Thymus (tissue), 11 donors: ENCODE data around the gene RALGAPA2. TPM values are rescaled to one million over a fixed set of nuclear protein-coding genes. Genes with fewer than 3 reads are reported as not detected.

Source experiments
- DNase-seq, 9 donors: peaks; one replicate each; pipeline ENCODE4 v3.0.0-alpha.2; 2013; ENCODE audit warnings: low spot score in 9 of 9, low read depth in 6 of 9, missing footprints in 1 of 9
- H3K27ac ChIP-seq, 2 donors: one replicate each; pipeline ENCODE4 v1.5.1; 2013; ENCODE audit warnings: control low read depth in 1 of 2, low read depth in 1 of 2, low read length in 1 of 2, mild to moderate bottlenecking in 1 of 2, moderate library complexity in 1 of 2
- H3K27me3 ChIP-seq, 2 donors: one replicate each; pipeline ENCODE4 v1.5.1; 2013; ENCODE audit warnings: low read length in 1 of 2; ENCODE audit not compliant: control insufficient read depth in 2 of 2, insufficient read depth in 1 of 2
- H3K36me3 ChIP-seq, 2 donors: one replicate each; pipeline ENCODE4 v1.5.1; 2013; ENCODE audit warnings: low read length in 1 of 2, mild to moderate bottlenecking in 1 of 2, moderate library complexity in 1 of 2; ENCODE audit not compliant: control insufficient read depth in 2 of 2, insufficient read depth in 2 of 2
- H3K4me1 ChIP-seq, 2 donors: one replicate each; pipeline ENCODE4 v1.5.1; 2013; ENCODE audit warnings: low read length in 2 of 2; ENCODE audit not compliant: control insufficient read depth in 2 of 2, insufficient read depth in 2 of 2
- H3K4me3 ChIP-seq, 2 donors: one replicate each; pipeline ENCODE4 v1.5.1; 2013; ENCODE audit warnings: low read length in 2 of 2, control low read depth in 1 of 2, mild to moderate bottlenecking in 1 of 2
- H3K9me3 ChIP-seq, 2 donors: one replicate each; pipeline ENCODE4 v1.5.1; 2013; ENCODE audit warnings: low read length in 1 of 2, mild to moderate bottlenecking in 1 of 2; ENCODE audit not compliant: control insufficient read depth in 2 of 2, insufficient read depth in 1 of 2
- WGBS: extraction: QIAGEN DNeasy Blood & Tissue Kit; methylation state at CpG from one replicate; pipeline ENCODE4 v1.1.7; 2013; 5-methylcytosine and 5-hydroxymethylcytosine counted together
- polyA plus RNA-seq: library from polyadenylated mRNA; stranded (reverse); fragments of 200-250 nt; gene quantifications from one replicate; pipeline ENCODE4 v1.2.3, GENCODE V29; 2013
- total RNA-seq: library from RNA; stranded (reverse); fragments of 120-200 nt; gene quantifications from one replicate; pipeline ENCODE4 v1.2.4, GENCODE V29; 2013
- donor health status: healthy.

Gene RALGAPA2
- total and polyA plus RNA-seq, 2 donors: 9.0 to 10.3 TPM

DNA sequence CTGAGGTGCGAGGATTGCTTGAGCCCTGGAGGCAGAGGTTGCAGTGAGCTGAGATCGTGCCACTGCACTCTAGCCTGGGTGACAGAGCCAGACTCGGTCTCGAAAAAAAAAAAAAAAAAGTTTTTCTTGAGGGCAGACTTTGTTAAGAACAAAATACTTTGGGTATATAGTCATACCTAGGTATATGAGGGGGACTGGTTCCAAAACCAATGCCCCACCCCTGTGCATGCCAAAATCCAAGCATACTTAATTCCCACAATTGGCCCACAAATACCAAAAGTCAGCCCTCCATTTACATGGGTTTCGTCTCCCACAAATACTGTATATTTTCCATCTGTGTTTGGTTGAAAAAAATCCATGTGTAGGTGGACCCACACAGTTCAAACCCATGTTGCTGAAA lies 224.6 kb downstream of the RALGAPA2 start:
- Histone ChIP-seq H3K9me3 (no peaks in the 10 kb centered on the region), H3K27ac (no peak overlapping the region), H3K4me3 (no peak overlapping the region), H3K4me1 (peaks cover 0 to 3% of the 10 kb centered on the region in 2 donors), H3K36me3 (peaks cover 0 to 3% of the 10 kb centered on the region in 2 donors), H3K27me3 (no peaks in the 10 kb centered on the region)
- 98% methylated on average over 5 of the region's 5 CpGs for WGBS
- DNase-seq: no peak

DNA sequence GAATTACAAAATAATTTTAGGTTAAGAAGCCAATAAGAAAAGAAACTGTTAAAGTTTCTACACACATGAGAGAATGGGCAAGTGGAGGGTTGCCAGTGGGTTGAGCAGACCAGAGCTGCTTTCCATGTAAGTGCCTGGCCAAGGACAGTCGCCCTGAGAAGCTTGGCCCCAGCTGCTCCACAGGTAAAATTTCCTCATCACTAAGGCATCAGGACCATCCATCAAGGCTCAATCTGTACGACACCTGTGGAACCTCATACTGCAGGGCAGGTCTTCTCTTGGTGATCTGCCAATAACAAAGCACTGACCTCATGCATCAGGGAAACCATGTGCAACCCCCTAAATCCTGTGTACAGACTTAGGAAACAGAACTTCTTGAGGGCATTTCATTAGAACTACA lies 229.1 kb downstream of the RALGAPA2 start:
- Histone ChIP-seq H3K36me3 (no peaks in the 10 kb centered on the region), H3K27me3 (no peaks in the 10 kb centered on the region), H3K27ac (no peak overlapping the region), H3K4me3 (no peak overlapping the region), H3K4me1 (no peaks in the 10 kb centered on the region), H3K9me3 (no peaks in the 10 kb centered on the region)
- WGBS: 97% methylated on average over 2 of the region's 2 CpGs
- no peak for DNase-seq

DNA sequence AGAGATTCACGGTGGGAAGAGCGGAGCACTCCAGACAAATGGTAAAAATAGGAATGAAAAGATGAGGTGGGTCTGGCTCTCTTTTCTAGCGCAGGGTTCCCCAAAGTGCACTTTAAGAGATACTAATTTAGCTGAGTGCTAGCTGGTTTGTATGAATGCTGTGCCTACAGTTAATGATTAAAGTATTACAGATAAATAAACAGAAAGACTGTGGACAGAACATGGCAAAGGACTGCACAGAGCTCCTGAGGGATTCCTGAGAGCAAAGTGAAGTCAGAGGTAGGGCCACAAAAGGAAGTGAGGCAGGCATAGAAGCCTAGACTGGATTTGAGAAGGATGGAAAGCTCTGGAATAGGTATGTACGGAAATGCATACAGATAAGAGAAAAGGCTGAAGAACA lies 230.0 kb downstream of the RALGAPA2 start:
- Histone ChIP-seq H3K4me3 (no peak overlapping the region), H3K4me1 (no peaks in the 10 kb centered on the region), H3K9me3 (no peaks in the 10 kb centered on the region), H3K27me3 (no peaks in the 10 kb centered on the region), H3K36me3 (no peaks in the 10 kb centered on the region), H3K27ac (no peak overlapping the region)
- DNase-seq: no peak
- WGBS: over 99% methylated on average over 4 of the region's 4 CpGs

GRCh38 chr20:20480689-20481088 lies 231.8 kb downstream of the RALGAPA2 start:
- DNase-seq: no peak
- no peaks in the 10 kb centered on the region for H3K36me3 ChIP-seq
- no peaks in the 10 kb centered on the region for H3K9me3 ChIP-seq
- no peaks in the 10 kb centered on the region for H3K4me1 ChIP-seq
- WGBS: 96% methylated on average over 2 of the region's 2 CpGs
- no peak overlapping the region for H3K4me3 ChIP-seq
- no peak overlapping the region for H3K27ac ChIP-seq
- no peaks in the 10 kb centered on the region for H3K27me3 ChIP-seq

DNA sequence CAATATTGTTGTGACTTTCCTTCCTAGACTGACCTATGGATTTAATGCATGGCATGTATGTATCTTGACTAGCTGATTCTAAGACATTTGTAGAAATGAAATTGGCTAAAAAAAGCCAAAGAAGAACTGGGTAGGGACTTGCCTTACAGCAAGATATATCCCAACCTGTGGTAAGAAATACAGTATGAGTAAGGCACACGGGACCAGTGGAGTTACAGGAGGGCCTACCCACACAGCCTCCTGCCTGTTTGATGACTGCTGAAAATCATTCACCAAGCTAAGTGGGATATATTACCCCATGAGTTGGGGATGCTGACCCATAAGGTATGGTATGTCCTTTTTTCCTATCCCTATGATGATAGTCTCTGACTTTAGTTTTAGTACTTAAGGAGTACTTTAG lies 232.3 kb downstream of the RALGAPA2 start:
- no peaks in the 10 kb centered on the region for H3K9me3 ChIP-seq
- no peak overlapping the region for H3K27ac ChIP-seq
- DNase-seq: no peak
- H3K4me1 ChIP-seq: no peaks in the 10 kb centered on the region
- 93% methylated on average over 1 of the region's 1 CpG for WGBS
- no peak overlapping the region for H3K4me3 ChIP-seq
- no peaks in the 10 kb centered on the region for H3K36me3 ChIP-seq
- no peaks in the 10 kb centered on the region for H3K27me3 ChIP-seq

- WGBS: 98% methylated on average over 5 of the region's 5 CpGs
- Histone ChIP-seq H3K9me3 (no peaks in the 10 kb centered on the region), H3K36me3 (no peaks in the 10 kb centered on the region), H3K27me3 (no peaks in the 10 kb centered on the region), H3K27ac (no peak overlapping the region), H3K4me1 (no peaks in the 10 kb centered on the region), H3K4me3 (no peak overlapping the region)
- DNase-seq: no peak
Measured at GRCh38 chr20:20477444-20478041, 234.9 kb downstream of the RALGAPA2 start.

GRCh38 chr20:20476504-20476903 lies 235.9 kb downstream of the RALGAPA2 start:
- no peaks in the 10 kb centered on the region for H3K9me3 ChIP-seq
- H3K4me3 ChIP-seq: no peak overlapping the region
- no peaks in the 10 kb centered on the region for H3K36me3 ChIP-seq
- no peaks in the 10 kb centered on the region for H3K4me1 ChIP-seq
- no peak for DNase-seq
- WGBS: 96% methylated on average over 2 of the region's 2 CpGs
- no peaks in the 10 kb centered on the region for H3K27me3 ChIP-seq
- no peak overlapping the region for H3K27ac ChIP-seq

GRCh38 chr20:20473657-20474056 lies 238.8 kb downstream of the RALGAPA2 start:
- Histone ChIP-seq H3K36me3 (no peaks in the 10 kb centered on the region), H3K4me3 (no peak overlapping the region), H3K27ac (no peak overlapping the region), H3K9me3 (no peaks in the 10 kb centered on the region), H3K4me1 (no peaks in the 10 kb centered on the region), H3K27me3 (no peaks in the 10 kb centered on the region)
- DNase-seq: no peak

DNA sequence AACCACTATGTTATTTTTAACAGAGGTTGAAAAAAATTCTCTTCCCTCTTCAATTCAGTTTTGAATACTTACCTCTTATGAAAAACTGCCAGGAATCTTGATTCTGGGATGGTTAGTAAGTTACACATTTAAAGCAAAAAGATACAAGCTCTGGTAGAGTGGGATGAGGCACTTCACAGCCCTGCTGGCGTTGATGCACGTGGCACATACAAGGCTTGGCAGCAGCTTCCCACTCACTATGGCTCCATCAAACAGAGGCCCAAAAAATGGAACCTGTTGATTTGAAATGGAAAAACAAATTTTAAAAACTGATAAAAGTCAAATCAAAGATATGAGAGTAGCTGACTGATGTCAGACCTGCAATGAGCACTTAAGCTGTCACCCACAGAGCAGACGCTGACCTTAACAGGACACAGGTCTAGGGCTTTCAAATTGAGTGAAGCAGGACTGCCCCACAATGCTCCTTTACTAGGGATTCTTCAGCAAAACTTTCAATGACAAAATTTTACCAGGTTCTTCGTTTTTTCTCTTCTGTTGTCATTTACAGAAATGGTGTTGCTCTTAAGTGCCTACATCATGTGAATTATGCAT lies 239.7 kb downstream of the RALGAPA2 start:
- Histone ChIP-seq H3K4me3 (no peak overlapping the region), H3K9me3 (no peaks in the 10 kb centered on the region), H3K36me3 (no peaks in the 10 kb centered on the region), H3K27ac (no peak overlapping the region), H3K27me3 (no peaks in the 10 kb centered on the region), H3K4me1 (no peaks in the 10 kb centered on the region)
- no peak for DNase-seq
- 97% methylated on average over 4 of the region's 4 CpGs for WGBS
